ENCODE results near the gene DVL2.
"Not testable (repeated sequence)": the region's sequence is repeated elsewhere in the genome, so short reads cannot be mapped to it uniquely, and the experiment has no call there.

Gene DVL2

GRCh38 chr17:7204828-7205461 lies 29.4 kb downstream of the DVL2 start:
- in situ Hi-C loops (cut with MboI; ENCODE audit: low sequenced_read_pairs): no loop called here

- in situ Hi-C loops (cut with MboI; ENCODE audit: low sequenced_read_pairs): no loop called here
Observed at GRCh38 chr17:7204336-7204735, 30.0 kb downstream of the DVL2 start.

DNA sequence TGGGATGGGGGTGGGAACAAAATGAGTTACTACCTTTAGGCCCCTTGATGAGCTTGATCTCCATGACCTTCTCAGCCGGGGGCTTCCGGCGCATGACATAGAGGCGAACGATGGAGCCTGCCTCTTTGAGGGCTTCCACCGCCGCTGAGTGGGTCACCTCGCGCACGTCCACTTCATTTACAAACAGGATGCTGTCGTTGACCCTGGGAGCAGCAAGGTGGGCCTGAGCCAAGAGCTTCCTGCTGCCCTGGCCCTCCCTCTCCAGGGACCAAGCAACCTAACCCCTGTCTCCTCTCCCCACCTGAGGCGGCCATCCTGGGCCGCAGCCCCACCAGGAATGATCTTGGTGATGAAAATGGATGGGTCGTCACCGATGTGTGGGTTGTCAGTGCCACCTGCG lies 30.9 kb downstream of the DVL2 start:
- in situ Hi-C loops (cut with MboI; ENCODE audit: low sequenced_read_pairs): no loop called here

- in situ Hi-C loops (cut with MboI; ENCODE audit: low sequenced_read_pairs): no loop called here
Observed at GRCh38 chr17:7196651-7197401, 37.5 kb downstream of the DVL2 start.

DNA sequence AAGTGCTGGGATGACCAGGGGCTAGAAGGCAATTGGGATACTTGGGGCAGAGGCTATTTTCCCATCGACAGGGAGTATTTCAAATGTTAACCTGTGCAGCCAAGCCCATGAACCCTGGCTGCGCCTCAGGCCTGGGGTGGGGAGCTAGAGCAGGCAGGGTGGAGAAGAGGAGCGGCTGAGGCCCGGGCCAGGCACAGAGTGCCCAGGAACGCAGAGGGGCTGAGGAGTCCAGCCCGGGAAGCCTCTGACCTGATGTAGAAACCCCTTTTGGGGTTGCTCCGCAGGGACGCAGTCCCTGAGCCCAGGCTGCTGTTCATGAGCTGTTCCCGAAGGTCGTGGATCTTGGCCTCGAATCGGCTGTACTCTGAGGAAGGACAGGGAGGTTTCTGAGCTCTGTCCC lies 38.3 kb downstream of the DVL2 start:
- in situ Hi-C loops (cut with MboI; ENCODE audit: low sequenced_read_pairs): no loop called here

DNA sequence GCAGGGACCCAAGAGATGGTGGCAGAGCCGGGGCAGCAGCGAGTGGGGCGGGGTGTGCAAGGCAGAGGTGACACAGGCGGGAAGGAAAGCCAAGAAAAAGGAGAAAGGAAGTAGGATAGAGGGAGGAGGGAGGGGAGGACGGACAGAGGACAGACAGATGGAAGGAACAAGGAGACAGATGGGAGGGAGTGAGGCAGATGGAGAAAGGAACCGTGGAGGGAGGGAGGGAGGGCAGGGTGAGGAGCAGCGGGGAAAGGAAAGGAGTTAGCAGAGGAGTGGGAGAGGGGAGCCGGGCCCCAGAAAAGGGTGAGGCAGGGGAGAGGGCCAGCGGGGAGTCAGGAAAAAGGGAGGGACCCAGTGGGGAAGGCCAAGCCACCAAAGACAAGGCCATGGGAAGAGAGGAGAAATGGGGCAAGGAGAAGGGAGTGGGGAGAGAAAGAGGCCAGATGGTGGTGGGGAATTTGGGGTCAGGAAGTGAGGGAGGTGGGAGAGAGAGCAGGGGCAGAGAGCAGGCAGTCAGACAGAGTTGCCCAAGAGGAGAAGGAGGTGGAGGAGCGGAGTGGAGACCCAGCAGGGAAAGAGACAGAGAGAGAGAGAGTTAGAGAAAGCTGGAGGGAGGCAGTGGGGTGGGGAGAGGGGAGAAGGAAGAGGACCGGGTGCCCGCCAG lies 41.9 kb downstream of the DVL2 start:
- in situ Hi-C loops (cut with MboI; ENCODE audit: low sequenced_read_pairs): no loop called here

- in situ Hi-C loops (cut with MboI; ENCODE audit: low sequenced_read_pairs): no loop called here
Observed at GRCh38 chr17:7191571-7192270, 42.6 kb downstream of the DVL2 start.

GRCh38 chr17:7191069-7191468 lies 43.2 kb downstream of the DVL2 start:
- in situ Hi-C loops (cut with MboI; ENCODE audit: low sequenced_read_pairs): no loop called here

DNA sequence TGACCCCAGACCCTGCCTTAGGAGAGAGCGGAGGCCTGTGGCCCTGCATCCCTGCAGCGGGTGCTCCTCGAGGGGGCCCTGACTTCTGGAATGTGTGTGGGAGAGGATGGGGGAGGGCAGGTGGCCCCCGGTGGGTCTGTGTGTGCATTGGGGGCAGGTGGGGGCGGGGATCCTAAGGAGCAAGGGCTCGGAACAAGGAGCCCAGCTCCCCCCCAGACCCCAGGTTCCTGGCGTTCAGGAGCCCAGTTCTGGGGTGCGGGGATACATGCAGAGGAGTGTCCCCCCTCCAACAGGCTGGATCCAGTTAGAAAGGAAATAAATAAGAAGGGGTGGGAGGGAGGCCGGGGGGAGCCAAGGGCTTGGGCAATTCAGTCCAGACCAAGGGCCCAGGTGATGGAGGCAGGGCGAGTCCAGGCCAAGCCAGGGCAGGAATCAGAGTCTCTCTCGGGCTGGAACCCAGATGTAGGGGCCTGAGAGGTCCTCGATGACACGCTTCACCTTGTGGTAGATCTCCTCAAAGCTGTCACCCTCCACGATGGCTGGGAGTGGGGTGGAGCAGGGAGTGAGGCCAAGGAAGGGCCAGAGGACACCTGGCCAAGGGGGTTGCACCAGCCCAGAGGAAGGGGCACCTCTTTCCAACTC lies 43.9 kb downstream of the DVL2 start:
- in situ Hi-C loops (cut with MboI; ENCODE audit: low sequenced_read_pairs): no loop called here

GRCh38 chr17:7186241-7186640 lies 48.1 kb downstream of the DVL2 start:
- in situ Hi-C loops (cut with MboI; ENCODE audit: low sequenced_read_pairs): no loop called here

DNA sequence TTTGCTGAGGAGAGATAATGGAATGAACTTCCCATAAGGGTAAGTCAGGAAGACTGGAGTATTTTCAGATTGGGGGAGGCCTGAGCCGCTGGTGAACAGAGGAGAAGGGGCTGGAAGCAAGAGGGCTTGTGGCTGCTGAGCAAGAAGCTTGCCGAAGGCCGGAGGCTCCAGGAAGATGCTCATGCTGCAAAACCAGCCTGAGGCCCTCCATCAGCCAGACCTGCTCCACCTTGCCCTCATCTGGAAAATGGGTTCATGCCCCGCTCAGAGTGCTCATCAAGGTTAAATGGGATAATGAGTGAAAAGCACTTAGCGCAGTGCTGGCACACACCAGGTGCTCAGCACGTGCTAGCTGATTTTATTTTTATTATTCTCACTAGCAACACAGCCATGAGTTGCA lies 49.7 kb downstream of the DVL2 start:
- in situ Hi-C loops (cut with MboI; ENCODE audit: low sequenced_read_pairs): no loop called here

- in situ Hi-C loops (cut with MboI; ENCODE audit: low sequenced_read_pairs): no loop called here
Observed at GRCh38 chr17:7184091-7184488, 50.2 kb downstream of the DVL2 start.

- in situ Hi-C loops (cut with MboI; ENCODE audit: low sequenced_read_pairs): no loop called here
Observed at GRCh38 chr17:7183433-7184090, 50.8 kb downstream of the DVL2 start.

GRCh38 chr17:7182101-7182500 lies 52.2 kb downstream of the DVL2 start:
- in situ Hi-C loops (cut with MboI; ENCODE audit: low sequenced_read_pairs): not testable (repeated sequence)

DNA sequence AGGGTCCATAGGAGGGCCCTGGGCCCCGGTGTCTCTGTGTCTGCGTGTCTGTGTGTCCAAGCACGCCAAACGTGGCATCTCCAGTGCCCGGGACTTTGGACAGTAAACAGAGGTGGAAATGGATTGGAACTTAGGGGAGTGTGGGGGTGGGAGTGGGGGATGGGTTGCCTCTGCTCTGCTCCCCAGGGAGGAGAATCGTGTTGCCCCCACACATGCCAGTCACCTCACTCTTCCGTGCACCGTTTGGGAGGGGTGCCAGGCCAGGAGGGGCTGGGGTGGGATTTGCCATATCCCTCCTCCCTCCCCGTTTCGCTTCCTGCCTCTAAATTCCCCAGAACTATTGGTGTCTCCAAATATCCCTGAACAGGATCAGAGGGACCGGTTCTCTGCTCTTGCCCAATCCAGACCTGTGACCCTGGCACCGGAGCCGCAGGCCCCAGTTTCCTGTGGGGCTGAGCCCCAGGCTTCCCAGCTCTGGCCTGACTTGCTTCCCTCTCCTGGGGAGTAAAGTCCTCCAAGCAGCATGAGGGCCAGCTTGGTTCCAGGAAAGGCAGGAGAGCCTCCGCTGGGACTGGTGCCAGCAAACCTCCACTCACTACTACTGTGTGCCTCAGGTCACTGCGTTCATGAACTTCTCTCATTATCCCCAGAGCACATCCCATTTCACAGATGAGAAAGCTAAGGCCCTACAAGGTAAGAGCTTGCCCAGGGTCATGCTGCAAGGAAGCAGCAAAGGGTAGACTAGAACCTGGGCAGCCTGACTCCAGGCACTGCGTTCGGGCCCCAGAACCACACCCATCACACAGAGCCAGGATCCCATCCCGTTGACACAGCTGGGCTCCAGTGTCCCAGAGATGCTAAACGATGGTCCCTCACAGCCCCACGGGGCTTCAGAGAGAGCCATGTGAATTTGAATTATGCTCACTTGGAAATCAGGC lies 54.7 kb downstream of the DVL2 start, which contains the start of gene ASGR1:
Gene ASGR1 (minus strand): TSS at position 54 of the 938 bp plus-strand sequence. CDS start 807 bp downstream, outside the sequence.
- in situ Hi-C loops (cut with MboI; ENCODE audit: low sequenced_read_pairs): no loop called here

DNA sequence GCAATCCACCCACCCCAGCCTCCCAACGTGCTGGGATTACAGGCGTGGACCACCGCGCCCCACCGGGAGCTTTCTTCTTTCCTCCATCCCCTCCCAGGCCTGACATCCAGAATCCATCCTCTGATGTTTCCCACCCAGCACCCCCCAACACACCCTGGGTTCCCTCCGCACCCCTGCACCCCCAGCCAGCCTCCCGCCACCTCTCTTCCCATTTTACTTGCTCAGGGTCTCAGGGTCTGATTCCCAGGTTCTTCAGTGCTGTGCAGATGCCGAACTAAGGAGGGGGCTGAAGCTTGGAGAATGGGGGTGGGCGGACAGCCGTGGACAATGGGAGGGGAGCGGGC lies 55.4 kb downstream of the DVL2 start:
- in situ Hi-C loops (cut with MboI; ENCODE audit: low sequenced_read_pairs): no loop called here

DNA sequence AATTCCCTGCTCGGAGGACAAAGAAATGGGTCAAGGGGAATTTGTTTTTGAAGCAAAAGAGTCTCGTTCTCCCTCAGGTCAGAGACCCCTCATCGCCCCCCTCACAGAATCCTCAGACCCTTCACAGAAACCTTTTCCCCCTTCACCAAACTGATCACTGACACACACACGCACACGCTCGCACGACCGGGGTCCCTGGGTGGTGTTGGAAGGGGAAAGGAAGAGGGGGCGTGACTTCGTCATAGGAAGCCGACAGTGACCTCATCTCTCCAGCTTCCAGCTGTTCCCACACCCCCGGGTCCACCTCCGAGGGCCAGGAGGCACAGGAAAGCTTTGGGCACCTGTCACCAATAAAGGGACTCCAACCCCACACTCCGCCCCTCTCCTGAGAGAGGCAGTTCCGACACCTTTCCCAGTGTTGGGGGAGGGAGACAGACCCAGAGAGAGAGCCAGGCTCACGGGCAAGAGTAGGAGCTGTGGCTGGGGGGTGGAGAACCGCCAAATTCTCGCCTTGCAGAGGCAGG lies 56.3 kb downstream of the DVL2 start:
- in situ Hi-C loops (cut with MboI; ENCODE audit: low sequenced_read_pairs): no loop called here

- in situ Hi-C loops (cut with MboI; ENCODE audit: low sequenced_read_pairs): no loop called here
Observed at GRCh38 chr17:7177191-7177953, 56.9 kb downstream of the DVL2 start.

DNA sequence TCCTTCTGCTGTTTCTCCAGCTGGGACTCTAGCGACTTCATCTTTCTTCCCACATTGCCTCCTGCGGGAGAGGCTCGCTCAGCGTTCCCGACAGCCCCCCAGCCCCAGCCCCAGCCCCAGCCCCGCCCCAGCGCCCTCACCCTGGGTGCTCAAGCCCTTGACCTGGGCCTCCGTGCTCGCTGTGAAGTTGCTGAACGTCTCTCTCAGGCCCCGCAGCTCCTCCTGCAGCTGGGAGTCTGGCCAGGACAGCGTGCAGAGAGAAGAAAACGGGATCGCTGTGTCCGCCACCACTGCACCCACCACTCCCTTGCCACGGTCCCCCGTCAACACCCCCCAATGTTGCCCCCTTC lies 57.5 kb downstream of the DVL2 start:
- in situ Hi-C loops (cut with MboI; ENCODE audit: low sequenced_read_pairs): no loop called here
